Measurements from ENCODE around the gene CENPI. TPM values are rescaled to one million over a fixed set of nuclear protein-coding genes. Genes with fewer than 3 reads are reported as not detected.
"Not testable (repeated sequence)": the region's sequence is repeated elsewhere in the genome, so short reads cannot be mapped to it uniquely, and the experiment has no call there.

CENPI gene, protein sequence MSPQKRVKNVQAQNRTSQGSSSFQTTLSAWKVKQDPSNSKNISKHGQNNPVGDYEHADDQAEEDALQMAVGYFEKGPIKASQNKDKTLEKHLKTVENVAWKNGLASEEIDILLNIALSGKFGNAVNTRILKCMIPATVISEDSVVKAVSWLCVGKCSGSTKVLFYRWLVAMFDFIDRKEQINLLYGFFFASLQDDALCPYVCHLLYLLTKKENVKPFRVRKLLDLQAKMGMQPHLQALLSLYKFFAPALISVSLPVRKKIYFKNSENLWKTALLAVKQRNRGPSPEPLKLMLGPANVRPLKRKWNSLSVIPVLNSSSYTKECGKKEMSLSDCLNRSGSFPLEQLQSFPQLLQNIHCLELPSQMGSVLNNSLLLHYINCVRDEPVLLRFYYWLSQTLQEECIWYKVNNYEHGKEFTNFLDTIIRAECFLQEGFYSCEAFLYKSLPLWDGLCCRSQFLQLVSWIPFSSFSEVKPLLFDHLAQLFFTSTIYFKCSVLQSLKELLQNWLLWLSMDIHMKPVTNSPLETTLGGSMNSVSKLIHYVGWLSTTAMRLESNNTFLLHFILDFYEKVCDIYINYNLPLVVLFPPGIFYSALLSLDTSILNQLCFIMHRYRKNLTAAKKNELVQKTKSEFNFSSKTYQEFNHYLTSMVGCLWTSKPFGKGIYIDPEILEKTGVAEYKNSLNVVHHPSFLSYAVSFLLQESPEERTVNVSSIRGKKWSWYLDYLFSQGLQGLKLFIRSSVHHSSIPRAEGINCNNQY
- polyA plus RNA-seq (ENCODE audit: insufficient read length in 10 of 10) = 1 to 10 TPM; 4.3 to 9.1 (median 5.3) TPM
- long read RNA-seq, donor 1 = 0 reads
- long read RNA-seq, donor 2 = 0 reads
- long read RNA-seq, donor 3 = 0 reads
- long read RNA-seq, donor 4 = 0 reads
- long read RNA-seq, donor 5 = 0 reads
- long read RNA-seq, donor 6 = 0 reads
- long read RNA-seq, donor 7 = 0 reads
- long read RNA-seq, donor 8 = 0 reads
- long read RNA-seq, donor 9 = 0 reads

DNA sequence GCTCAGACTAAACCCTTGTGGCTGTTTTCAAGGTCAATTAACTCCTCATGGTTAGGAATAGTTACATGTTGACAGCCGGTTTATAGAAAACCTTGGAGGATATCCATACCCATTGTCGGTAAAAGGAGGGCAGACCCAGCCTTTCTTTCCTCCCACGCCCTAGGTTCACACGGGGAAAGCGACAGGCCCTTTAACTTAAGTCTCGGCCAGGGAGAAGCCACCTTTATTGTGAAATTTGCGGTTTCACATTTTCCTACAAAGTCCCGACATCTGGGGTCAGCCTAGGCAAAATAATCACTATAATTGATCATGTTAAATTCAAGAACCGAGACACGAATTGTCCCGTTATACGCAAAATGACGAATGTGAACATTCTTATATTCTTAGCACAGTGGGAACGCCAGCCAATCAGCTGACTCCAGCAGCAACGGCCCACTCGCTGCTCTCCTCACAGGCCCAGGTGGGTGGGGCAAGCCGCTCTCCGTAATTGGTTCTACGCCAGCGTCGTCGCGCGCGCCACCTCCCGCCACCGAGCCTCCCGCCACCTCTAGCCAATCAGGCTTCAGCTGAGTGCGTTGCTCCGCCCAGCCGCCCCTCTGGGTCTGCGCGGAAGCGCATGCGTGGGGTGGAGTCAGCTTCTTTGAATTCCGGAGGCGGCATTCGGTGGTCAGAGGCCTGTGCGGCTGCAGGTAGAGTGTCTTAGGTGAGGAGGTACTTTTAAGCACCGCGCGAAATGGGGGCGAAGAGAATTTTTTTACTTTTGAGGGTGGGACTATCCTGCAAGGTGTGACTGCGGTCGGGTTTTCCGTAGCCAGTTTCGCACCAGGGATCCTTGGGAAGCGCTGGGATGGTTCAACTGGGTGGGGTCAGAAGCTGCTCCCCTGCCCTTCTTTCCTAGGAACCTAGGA is at the start of gene CENPI:
Gene CENPI (plus strand): TSS at position 659 of the 908 bp plus-strand sequence. CDS start 2,867 bp downstream, outside the sequence.
- peak; percentile 92 to 96 (median 93) for DNase-seq

DNA sequence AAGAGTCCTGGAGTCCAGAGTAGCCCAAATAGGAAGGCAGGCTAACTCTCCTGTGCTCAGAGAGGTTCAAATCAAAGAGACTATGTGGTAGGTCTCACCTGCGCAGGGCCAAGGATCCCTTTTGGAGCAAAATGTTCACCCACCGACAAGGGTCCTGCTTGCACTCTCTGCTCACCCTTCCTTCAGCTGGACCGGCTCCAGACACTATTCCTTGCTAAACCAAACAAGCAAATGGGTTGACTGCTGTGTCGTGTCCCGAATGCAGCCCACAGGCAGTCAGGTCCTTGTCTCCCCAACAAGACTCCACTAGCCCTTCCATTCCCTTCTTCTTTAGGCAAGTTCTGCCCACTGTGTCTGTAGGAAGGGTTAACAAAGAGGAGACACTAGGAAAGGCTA is 46.9 kb upstream of the CENPI start:
- DNase-seq = no peak

GRCh38 chrX:101051549-101052302 is 46.3 kb upstream of the CENPI start, which contains the start of gene TRMT2B:
Gene TRMT2B (minus strand): TSS chrX:101052111. CDS start chrX:101042289, 9,822 bp downstream.
- peak; percentile 52 to 92 (median 79) for DNase-seq

- not testable (repeated sequence) for DNase-seq
Observed at GRCh38 chrX:101056551-101056950, 41.5 kb upstream of the CENPI start.

DNA sequence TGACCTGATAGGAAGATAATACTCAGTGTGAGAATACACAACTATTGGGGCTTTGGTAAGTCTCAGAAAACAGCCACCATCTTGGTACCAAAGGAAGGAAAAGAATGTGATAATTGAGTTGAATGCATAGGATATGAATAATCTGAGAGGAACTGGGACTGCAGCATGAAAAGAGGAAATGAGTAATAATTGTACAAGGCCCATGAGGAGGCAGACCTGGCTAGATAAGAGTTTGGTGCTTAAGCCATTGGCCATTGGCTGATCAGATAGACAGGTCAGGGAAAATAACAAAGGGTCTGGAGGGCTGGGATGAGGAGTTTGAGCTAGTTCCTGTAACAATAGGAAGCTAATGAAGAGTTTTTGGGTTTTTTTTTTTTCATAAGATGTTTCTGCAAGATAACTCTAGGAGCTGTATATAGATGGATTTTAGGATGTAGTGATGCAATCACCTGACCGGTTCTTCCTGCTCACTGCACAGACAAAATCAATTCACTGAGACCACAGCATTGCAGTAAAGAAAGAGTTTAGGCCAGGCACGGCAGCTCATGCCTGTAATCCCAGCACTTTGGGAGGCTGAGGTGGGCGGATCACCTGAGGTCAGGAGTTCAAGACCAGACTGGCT is 40.8 kb upstream of the CENPI start:
- no peak for DNase-seq

DNA sequence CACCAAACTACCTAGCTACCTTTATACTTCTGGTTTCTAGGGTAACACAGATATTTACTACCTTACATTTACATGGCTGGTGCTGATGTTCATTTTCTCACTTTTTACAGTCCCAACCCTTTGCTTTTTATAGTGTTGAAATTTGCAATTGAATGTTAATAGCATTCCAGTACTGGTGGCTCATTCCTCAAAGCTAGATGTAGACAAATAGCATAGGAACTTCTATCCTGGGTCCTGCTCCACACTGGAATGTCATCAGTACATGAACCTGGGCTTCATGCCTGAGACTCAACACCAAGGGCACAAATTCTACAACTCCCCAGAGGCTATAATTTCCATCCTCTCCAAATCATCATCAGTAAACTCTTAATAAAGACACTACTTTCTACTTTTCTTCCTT is 35.8 kb upstream of the CENPI start:
- DNase-seq = peak in 1 of 3 donors; percentile 41

DNA sequence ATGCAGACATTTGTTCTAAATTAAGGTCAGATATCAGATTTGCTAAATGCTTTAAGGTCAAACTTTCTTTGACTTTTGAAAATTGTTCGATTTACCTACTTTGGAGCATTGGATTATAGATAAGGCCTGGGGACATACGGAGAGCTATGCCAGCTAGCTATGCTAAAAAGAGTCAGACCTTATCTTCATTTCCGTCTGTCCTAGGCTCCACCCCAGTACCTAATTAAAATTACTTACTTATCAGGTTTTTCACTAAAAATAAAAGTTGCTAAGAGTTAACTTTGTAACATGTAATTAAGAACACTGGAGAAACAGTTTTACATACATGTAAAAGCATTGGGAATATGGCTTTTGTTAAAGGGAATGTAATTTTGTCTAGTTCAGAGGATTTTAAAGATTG is 26.4 kb upstream of the CENPI start:
- DNase-seq = no peak

DNA sequence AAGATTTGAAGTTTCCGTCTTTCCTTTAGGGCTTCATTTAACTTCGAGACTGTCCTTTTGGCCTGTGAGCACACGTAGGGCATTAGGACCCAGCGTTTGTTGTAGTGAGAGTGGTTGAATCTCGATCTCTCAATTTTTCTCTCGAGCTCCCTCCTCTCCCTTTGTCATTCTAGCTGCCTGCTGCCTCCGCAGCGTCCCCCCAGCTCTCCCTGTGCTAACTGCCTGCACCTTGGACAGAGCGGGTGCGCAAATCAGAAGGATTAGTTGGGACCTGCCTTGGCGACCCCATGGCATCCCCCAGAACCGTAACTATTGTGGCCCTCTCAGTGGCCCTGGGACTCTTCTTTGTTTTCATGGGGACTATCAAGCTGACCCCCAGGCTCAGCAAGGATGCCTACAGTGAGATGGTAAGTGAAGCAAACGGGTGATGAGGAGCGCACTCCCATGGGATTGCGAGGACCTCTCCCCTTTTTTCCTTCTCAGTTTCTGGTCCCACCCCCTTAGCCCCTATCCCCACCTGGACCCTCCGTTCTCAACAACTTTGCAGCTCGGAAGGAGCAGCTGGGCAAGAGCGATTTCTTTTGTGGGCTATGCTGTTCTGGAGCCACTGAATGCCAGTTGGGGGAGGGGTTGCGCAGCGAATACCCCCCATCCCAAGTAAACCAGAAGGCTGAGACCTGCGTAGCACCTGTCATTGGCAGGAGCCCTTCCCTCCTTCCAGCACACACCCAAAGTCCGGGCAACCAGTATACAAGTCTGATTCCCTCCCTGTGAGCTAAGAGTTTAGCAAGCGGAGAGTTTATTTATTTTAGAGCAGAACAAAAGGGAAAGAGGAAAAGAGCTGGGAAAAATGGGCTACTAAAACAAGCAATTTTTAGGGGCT is 19.0 kb upstream of the CENPI start, which contains the start of gene TMEM35A:
Gene TMEM35A (plus strand): TSS at position 164 of the 883 bp plus-strand sequence. CDS start 124 bp downstream, at position 288.
- peak in 2 of 3 donors; percentile 35 to 57 for DNase-seq

- peak in 1 of 3 donors; percentile 16 for DNase-seq
Observed at GRCh38 chrX:101079736-101080270, 18.2 kb upstream of the CENPI start.

DNA sequence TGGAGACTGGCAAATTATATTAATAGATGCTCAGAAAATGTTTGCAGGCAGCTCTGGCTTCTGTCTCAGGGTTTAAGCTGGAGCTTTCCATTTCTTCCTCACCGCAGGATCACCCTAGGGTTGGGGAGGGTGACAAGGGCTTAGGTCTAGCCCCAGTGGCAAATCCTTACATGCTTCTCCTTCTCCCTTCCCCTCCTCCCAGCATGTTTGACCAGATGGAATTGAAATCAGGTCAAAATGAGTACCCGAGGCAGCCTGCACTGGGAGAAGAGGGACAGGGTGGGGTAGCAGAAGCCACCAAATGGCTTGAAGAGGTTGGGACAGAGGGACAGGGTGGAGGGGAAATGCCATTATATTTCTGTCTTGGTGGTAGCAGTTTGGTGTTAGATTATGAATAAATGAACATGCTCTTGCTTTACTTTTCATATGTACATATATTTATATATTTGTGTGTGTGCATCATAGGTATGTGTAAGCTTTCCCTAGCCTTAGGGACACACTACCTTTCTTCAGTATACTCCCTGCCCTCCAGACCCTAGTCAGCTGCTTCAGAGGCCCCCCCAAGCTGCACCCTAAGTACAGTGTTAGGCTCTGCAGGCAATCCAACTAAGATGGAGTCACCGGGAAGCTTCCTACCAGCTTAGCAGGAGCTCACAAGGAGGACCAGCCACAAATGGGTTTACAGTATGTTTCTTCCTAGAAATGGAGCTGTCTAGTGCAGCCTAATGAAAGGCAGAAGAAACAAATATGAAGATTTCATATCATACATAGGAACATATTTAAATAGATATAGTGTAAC is 17.5 kb upstream of the CENPI start:
- DNase-seq = no peak

- DNase-seq = no peak
Observed at GRCh38 chrX:101081231-101081630, 16.8 kb upstream of the CENPI start.

- no peak for DNase-seq
Observed at GRCh38 chrX:101091817-101092216, 6.2 kb upstream of the CENPI start.

DNA sequence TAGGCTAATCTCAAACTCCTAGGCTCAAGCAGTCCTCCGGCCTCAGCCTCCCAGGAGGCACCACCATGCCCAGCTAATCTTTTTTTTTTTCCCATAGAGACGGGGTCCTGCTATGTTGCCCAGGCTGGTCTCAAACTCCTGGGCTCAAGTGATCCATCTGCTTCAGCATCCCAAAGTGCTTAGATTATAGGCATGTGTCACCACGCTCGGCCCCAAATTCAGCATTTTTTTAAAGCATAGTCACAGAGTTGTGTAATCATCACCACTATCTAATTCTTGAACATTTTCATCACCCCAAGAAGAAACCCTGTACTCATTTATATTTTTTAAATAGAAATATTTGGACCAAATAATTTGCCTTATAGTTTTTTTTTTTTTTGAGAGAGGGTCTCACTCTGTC is 10.3 kb downstream of the CENPI start:
- DNase-seq = no peak

DNA sequence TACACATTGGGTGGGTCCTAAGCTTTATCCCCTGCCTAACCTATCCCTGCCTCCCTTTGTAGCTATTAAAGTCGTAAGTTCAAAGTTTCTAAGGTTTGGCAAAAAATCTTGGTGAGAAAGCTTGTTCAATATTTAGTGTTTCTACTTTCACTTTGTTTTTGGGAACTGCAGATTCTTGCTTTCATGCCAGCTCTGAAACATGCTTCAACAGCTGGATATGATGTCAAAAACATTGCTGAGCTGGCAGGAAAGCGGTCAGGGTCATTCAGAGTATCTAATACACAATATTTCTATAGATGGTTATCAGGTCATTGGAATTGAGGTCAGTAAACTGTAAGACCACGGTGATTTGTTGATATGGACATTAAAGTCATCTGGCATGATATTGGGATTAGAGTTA is 19.7 kb downstream of the CENPI start:
- DNase-seq = peak in 1 of 3 donors; percentile 44

- no peak for DNase-seq
Observed at GRCh38 chrX:101136235-101136634, 38.2 kb downstream of the CENPI start.

Data from muscle of back (tissue), 13 donors.